K562 (cell line): ENCODE measurements around the gene MED15. TPM values are rescaled to one million over a fixed set of nuclear protein-coding genes. Genes with fewer than 3 reads are reported as not detected.

Experiments
- CREM ChIP-seq: IDR thresholded peaks from 2 replicates; pipeline ENCODE4 v1.6.1; 2014; ENCODE audit warnings: antibody characterized with exemption, low read depth
- FOXK1 ChIP-seq: sonication (generic); formaldehyde crosslinking; IDR thresholded peaks from 2 replicates; pipeline ENCODE4 v1.8.0; 2022; ENCODE audit warnings: missing genetic modification reagents, mild to moderate bottlenecking, borderline replicate concordance
- FOXM1 ChIP-seq, 2 experiments: fragments of 450-650 bp in 1 of 2; sonication (generic) in 1 of 2; formaldehyde crosslinking in 1 of 2; IDR thresholded peaks; 2 replicates each; pipeline versions ENCODE4 v1.6.1 to v1.9.0; 2017 to 2022; ENCODE audit warnings: low read depth in 2 of 2, mild to moderate bottlenecking in 2 of 2, missing genetic modification reagents in 1 of 2, moderate library complexity in 1 of 2
- FOXO4 ChIP-seq: fragments of 450-650 bp; formaldehyde crosslinking; IDR thresholded peaks from 2 replicates; pipeline ENCODE4 v1.4.0; 2020; ENCODE audit warnings: mild to moderate bottlenecking, moderate library complexity
- FUS ChIP-seq: fragments of 200-400 bp; formaldehyde crosslinking; optimal IDR thresholded peaks from 2 replicates; pipeline ENCODE3; 2017; ENCODE audit warnings: low read depth, low read length
- HMGXB4 ChIP-seq: sonication (generic); formaldehyde crosslinking; IDR thresholded peaks from 2 replicates; pipeline ENCODE4 v1.8.1; 2023; ENCODE audit warnings: mild to moderate bottlenecking, missing genetic modification reagents
- ILK ChIP-seq: fragments of 450-650 bp; IDR thresholded peaks from 2 replicates; pipeline ENCODE4 v1.6.1; 2016; ENCODE audit warnings: missing genetic modification characterization, low read depth, mild to moderate bottlenecking, missing compliant biosample characterization, moderate library complexity, borderline replicate concordance
- MIER1 ChIP-seq: fragments of 450-650 bp; IDR thresholded peaks from 2 replicates; pipeline ENCODE4 v1.6.1; 2016; ENCODE audit warnings: antibody characterized with exemption, mild to moderate bottlenecking, low read depth
- NR0B1 ChIP-seq: fragments of 450-650 bp; IDR thresholded peaks from one replicate; pipeline ENCODE4 v1.6.1; 2018; ENCODE audit warnings: mild to moderate bottlenecking, moderate library complexity; ENCODE audit not compliant: partially characterized antibody
- PBX2 ChIP-seq, 2 experiments: IDR thresholded peaks in 1 of 2; conservative IDR thresholded peaks in 1 of 2; 2 replicates each; pipeline ENCODE4 v1.6.1; 2016; ENCODE audit warnings: low read depth in 2 of 2, mild to moderate bottlenecking in 1 of 2, missing compliant biosample characterization in 1 of 2, missing genetic modification characterization in 1 of 2, moderate library complexity in 1 of 2
- PTBP1 ChIP-seq: fragments of 200-400 bp; formaldehyde crosslinking; IDR thresholded peaks from 2 replicates; pipeline ENCODE4 v1.6.1; 2017; ENCODE audit warnings: low read depth, low read length
- SIRT6 ChIP-seq: IDR thresholded peaks from one replicate; pipeline ENCODE4 v1.6.1; 2012; ENCODE audit warnings: low read depth, mild to moderate bottlenecking, control low read depth, inconsistent platforms, low read length, moderate library complexity
- TARDBP ChIP-seq: fragments of 450-650 bp; IDR thresholded peaks from 2 replicates; pipeline ENCODE4 v1.6.1; 2016
- TFE3 ChIP-seq: fragments of 450-650 bp; formaldehyde crosslinking; IDR thresholded peaks from 2 replicates; pipeline ENCODE4 v1.4.0; 2020; ENCODE audit warnings: mild to moderate bottlenecking, mixed read lengths
- ZFX ChIP-seq: sonication (generic); formaldehyde crosslinking; IDR thresholded peaks from 2 replicates; pipeline ENCODE4 v1.8.0; 2022; ENCODE audit warnings: mild to moderate bottlenecking, missing genetic modification reagents, moderate library complexity
- ZNF232 ChIP-seq: sonication (generic); formaldehyde crosslinking; IDR thresholded peaks from 2 replicates; pipeline ENCODE4 v1.8.0; 2022; ENCODE audit warnings: mild to moderate bottlenecking, missing genetic modification reagents
- ZNF79 ChIP-seq: fragments of 250-450 bp; sonication (Bioruptor Pico); IDR thresholded peaks from 2 replicates; pipeline ENCODE4 v1.4.0; 2020; ENCODE audit warnings: low read depth, mild to moderate bottlenecking, moderate library complexity
- polyA plus RNA-seq, 8 experiments: library from polyadenylated mRNA; depleted of rRNA in 4 of 8; stranded (reverse) in 5 of 8; unstranded in 3 of 8; fragments of >200 nt; fragmentation: Nextera tagmentation in 2 of 8; fragmentation: Illumina TruSeq in 1 of 8; extraction: Ambion mirVana in 2 of 8; extraction: Trizol in 1 of 8; gene quantifications; 2 replicates each; pipeline versions ENCODE4 v1.2.1 to v1.2.3, GENCODE V29; 2011 to 2014; ENCODE audit warnings: inconsistent platforms in 1 of 8, missing spikeins in 1 of 8
- total RNA-seq, 7 experiments: library from RNA; depleted of rRNA in 6 of 7; stranded (reverse); fragments of >200 nt in 6 of 7; fragmentation: Illumina TruSeq in 2 of 7; extraction: Trizol in 2 of 7; gene quantifications; 2 replicates each; pipeline versions ENCODE4 v1.2.1 to v1.2.3, GENCODE V29; 2011 to 2021; ENCODE audit warnings: low replicate concordance in 1 of 7

MED15 gene
- total and polyA plus RNA-seq, 9 of the 15 experiments (the other 6 are each of a cell fraction or from before 2014, with no cell fraction given): 4.0 to 271 (median 60.1) TPM

GRCh38 chr22:20495861-20496681 is 11.3 kb upstream of the MED15 start (continued):
- TF ChIP-seq TFE3 (CRISPR knock-in tag): peak; percentile 85
- no peak for TF ChIP-seq ILK
- no peak for TF ChIP-seq ZNF232
- no peak for TF ChIP-seq CREM
- no peak for TF ChIP-seq ZFX (CRISPR knock-in tag)
- no peak for TF ChIP-seq MIER1
- no peak for TF ChIP-seq FOXM1 (IDR thresholded peaks at IDR 0.05; ENCODE audit: low read depth)
- no peak for TF ChIP-seq FOXM1 (CRISPR knock-in tag; IDR thresholded peaks at IDR 0.05; ENCODE audit: low read depth)
- no peak for TF ChIP-seq FUS
- no peak for TF ChIP-seq SIRT6
- peak; percentile 99 for TF ChIP-seq HMGXB4
- TF ChIP-seq ZNF79 (CRISPR knock-in tag): peak; percentile 79; the same call in 1 of the 2 replicates
- TF ChIP-seq FOXO4 (CRISPR knock-in tag): peak; percentile 93; the same call in 1 of the 2 replicates
- TF ChIP-seq PBX2 (CRISPR knock-in tag; IDR thresholded peaks at IDR 0.05; ENCODE audit: low read depth): no peak
- no peak for TF ChIP-seq PBX2 (tag; conservative IDR thresholded peaks at IDR 0.05; ENCODE audit: low read depth)
- peak; percentile 82; the same call in 1 of the 2 replicates for TF ChIP-seq PTBP1
- TF ChIP-seq TARDBP: no peak
- TF ChIP-seq NR0B1: no peak
- no peak for TF ChIP-seq FOXK1 (CRISPR knock-in tag)
